H1 (cell line): ENCODE data around the gene MEN1. TPM values are rescaled to one million over a fixed set of nuclear protein-coding genes. Genes with fewer than 3 reads are reported as not detected.

Experiments
- CEBPB ChIP-seq: IDR thresholded peaks from 2 replicates; pipeline ENCODE4 v1.6.1; 2012; ENCODE audit warnings: low read depth, low read length
- CHD7 ChIP-seq: fragments of 300-600 bp; sonication (generic); IDR thresholded peaks from 2 replicates; pipeline ENCODE4 v1.7.1; 2012; ENCODE audit warnings: low read length, moderate library complexity, mild to moderate bottlenecking, inconsistent platforms; ENCODE audit not compliant: insufficient replicate concordance
- GTF2F1 ChIP-seq: IDR thresholded peaks from 2 replicates; pipeline ENCODE4 v1.6.1; 2012; ENCODE audit warnings: low read depth, low read length, improper control_type of control experiment, borderline replicate concordance
- JUND ChIP-seq: IDR thresholded peaks from 2 replicates; pipeline ENCODE4 v1.6.1; 2011; ENCODE audit warnings: mild to moderate bottlenecking, improper control_type of control experiment, low read length
- KDM4A ChIP-seq: IDR thresholded peaks from one replicate; pipeline ENCODE4 v1.7.1; 2012; ENCODE audit warnings: low read depth, mild to moderate bottlenecking, moderate library complexity, low read length, inconsistent platforms; ENCODE audit not compliant: severe bottlenecking
- MAFK ChIP-seq: IDR thresholded peaks from 2 replicates; pipeline ENCODE4 v1.6.1; 2012; ENCODE audit warnings: low read depth, mild to moderate bottlenecking, improper control_type of control experiment, low read length
- SAP30 ChIP-seq: fragments of 300-600 bp; sonication (generic); IDR thresholded peaks from 2 replicates; pipeline ENCODE4 v1.7.1; 2012; ENCODE audit warnings: low read length, moderate library complexity, mild to moderate bottlenecking, inconsistent platforms; ENCODE audit not compliant: insufficient read depth, insufficient replicate concordance
- SIX5 ChIP-seq: IDR thresholded peaks from 2 replicates; pipeline ENCODE4 v1.6.1; 2011; ENCODE audit warnings: mild to moderate bottlenecking, low read depth, low read length
- ZNF274 ChIP-seq: IDR thresholded peaks from 2 replicates; pipeline ENCODE4 v1.7.0; 2012; ENCODE audit warnings: low read length, borderline replicate concordance; ENCODE audit errors: extremely low read depth
- polyA plus RNA-seq, 7 experiments: library from polyadenylated mRNA; depleted of rRNA in 3 of 7; stranded (reverse) in 5 of 7; unstranded in 2 of 7; fragments of >200 nt in 5 of 7; fragments of 200-250 nt in 2 of 7; gene quantifications; 1 replicate in 5 of 7; 2 replicates in 1 of 7; 4 replicates in 1 of 7; pipeline versions ENCODE4 v1.2.1 to v1.2.3, GENCODE V29; 2011 to 2013; ENCODE audit warnings: missing spikeins in 2 of 7, mixed read lengths in 2 of 7
- total RNA-seq: library from RNA; stranded (reverse); fragmentation: NEBNext Ultra II Directional; extraction: Animal tissue kit (Norgen Biotek cat#: 25700); gene quantifications from 2 replicates; pipeline ENCODE4 v1.2.1, GENCODE V29; 2021

Gene MEN1
- total and polyA plus RNA-seq, 2 of the 8 experiments (the other 6 are each of a cell fraction or from before 2014, with no cell fraction given): 47.2 to 56.3 TPM

GRCh38 chr11:64759722-64760719, 50.3 kb downstream of the MEN1 start, which contains the start of gene PYGM (continued):
- no peak for TF ChIP-seq CHD7
- no peak for TF ChIP-seq CEBPB
- TF ChIP-seq SIX5: no peak
- no peak for TF ChIP-seq ZNF274
- TF ChIP-seq JUND: no peak
- no peak for TF ChIP-seq KDM4A
- TF ChIP-seq MAFK: no peak
- TF ChIP-seq GTF2F1: no peak
- TF ChIP-seq SAP30: peak; percentile 32
